GM19328 (cell line): Measurements from ENCODE around the gene RPA3.
"Not testable (repeated sequence)": the region's sequence is repeated elsewhere in the genome, so short reads cannot be mapped to it uniquely, and the experiment has no call there.

Experiments used
- ATAC-seq: cut with Tn5 transposase; IDR thresholded peaks from one replicate; pipeline ENCODE4 v1.9.1; 2021; ENCODE audit warnings: mild to moderate bottlenecking, moderate library complexity; ENCODE audit not compliant: unreplicated experiment

Gene RPA3

GRCh38 chr7:7662527-7662926 is 55.9 kb downstream of the RPA3 start:
- ATAC-seq: no peak

DNA sequence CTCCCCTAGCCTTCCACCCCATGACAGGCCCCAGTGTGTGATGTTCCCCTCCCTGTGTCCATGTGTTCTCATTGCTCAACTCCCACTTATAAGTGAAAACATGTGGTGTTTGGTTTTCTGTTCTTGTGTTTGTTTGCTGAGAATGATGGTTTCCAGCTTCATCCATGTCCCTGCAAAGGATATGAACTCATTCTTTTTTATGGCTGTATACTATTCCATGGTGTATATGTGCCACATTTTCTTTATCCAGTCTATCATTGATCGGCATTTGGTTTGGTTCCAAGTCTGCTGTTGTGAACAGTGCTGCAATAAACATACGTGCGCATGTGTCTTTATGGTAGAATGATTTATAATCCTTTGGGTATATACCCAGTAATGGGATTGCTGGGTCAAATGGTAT is 61.9 kb downstream of the RPA3 start:
- not testable (repeated sequence) for ATAC-seq

GRCh38 chr7:7654964-7655715 is 63.3 kb downstream of the RPA3 start:
- no peak for ATAC-seq

DNA sequence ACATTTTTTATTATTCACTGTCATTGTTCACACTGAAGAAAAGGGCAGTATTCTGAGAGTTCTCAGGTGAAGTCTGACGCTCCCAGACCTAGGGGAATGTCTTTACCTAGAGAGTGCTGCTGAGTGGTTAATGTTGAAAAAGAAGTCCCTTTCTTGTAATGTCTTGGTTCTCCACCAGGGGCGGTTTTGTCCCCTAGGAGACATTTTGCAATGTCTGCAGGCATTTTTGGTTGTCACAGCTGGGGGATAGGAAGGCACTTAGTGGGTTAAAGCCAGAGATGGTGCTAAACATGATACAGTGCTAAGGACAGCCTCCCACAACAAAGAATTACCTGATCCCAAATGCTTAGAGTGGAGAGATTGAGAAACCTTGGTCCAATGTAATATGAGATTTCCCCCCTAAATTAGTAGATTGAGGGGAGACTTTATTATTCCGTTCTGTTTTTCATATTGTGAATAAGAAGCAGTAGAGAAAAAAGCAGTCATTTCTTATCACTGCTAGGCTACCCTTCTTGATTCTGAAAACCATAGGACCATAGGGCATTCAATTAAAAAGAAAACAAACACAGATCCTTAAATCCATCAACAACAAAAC is 64.7 kb downstream of the RPA3 start:
- ATAC-seq: no peak

GRCh38 chr7:7652798-7653540 is 65.4 kb downstream of the RPA3 start:
- no peak for ATAC-seq

- no peak for ATAC-seq
Observed at GRCh38 chr7:7651479-7651878, 66.9 kb downstream of the RPA3 start.

GRCh38 chr7:7650682-7651206 is 67.7 kb downstream of the RPA3 start:
- no peak for ATAC-seq

GRCh38 chr7:7647495-7648036 is 70.8 kb downstream of the RPA3 start:
- ATAC-seq: no peak

DNA sequence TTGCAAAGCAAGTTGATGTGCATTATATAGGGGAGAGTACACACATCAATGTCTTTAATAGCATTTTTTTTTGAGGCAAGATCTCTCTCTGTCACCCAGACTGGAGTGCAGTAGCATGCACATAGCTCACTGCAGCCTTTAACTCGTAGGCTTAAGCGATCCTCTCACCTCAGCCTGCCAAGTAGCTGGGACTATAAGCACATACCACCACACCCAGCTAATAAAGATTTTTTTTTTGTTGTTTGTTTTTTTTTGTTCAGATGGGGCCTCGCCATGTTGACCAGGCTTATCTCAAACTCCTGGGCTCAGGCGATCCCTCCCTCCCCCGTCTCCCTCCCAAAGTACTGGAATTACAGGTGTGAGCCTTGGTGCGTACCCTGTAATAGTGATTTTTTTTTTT is 76.3 kb downstream of the RPA3 start:
- no peak for ATAC-seq

DNA sequence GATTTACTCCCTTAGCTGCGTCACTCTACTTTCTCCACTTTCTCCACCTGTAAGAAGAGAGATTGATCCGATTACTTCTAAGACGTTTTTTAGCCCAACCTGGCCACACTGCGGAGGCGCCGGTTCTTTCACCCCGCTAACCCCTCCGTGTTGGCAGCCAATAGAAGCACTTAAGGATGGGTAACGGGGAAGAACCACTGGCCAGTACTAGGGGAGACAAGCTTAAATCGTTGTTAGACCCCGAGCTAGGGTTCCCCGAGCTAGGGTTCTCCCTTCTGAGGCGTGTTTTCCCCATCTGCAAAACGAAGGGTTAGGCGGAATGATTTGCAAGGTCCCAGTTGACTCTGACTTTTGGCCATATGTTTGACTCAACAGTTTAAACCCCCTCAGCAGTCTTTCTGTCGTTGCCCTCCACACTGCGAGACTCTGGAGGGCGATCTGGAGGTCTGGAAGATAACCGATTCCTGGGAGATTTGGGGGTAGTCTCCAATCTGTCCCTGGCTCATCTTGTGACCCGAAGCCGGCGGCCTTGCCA is 77.2 kb downstream of the RPA3 start:
- ATAC-seq: peak; percentile 5

- ATAC-seq: peak; percentile 99
Observed at GRCh38 chr7:7640221-7641128, 77.9 kb downstream of the RPA3 start, which contains the start of gene UMAD1. TSS of gene UMAD1 (plus strand) at chr7:7640752. CDS start at chr7:7673372, 32,620 bp downstream.

GRCh38 chr7:7639847-7640220 is 78.6 kb downstream of the RPA3 start:
- no peak for ATAC-seq

- no peak for ATAC-seq
Observed at GRCh38 chr7:7639421-7639820, 79.0 kb downstream of the RPA3 start.

DNA sequence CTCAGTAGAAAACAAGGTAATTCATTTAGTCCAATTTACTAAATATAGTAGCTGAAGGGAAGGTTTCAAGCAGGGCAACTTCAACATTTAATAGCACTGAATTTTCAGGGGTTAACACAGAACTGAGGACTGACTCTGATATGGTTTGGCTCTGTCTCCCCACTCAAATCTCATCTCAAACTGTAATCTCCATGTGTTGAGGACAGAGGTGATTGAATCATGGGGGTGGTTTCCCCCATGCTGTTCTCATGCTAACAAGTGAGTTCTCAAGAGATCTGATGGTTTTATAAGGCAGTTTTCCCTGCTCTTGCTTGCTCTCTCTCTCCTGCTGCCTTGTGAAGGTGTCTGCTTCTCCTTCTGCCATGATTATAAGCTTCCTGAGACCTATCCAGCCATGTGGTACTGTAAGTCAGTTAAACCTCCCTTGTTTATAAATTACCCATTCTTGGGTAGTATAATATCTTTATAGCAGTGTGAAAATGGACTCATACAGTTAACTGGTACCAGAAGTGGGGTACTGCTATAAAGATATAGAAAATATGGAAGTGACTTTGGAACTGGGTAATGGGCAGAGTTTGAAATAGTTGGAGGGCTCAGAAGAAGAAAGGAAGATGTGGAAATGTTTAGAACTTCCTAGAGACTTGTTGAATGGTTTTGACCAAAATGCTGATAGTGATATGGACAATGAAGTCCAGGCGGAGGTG is 87.6 kb downstream of the RPA3 start:
- ATAC-seq: no peak

GRCh38 chr7:7628476-7628875 is 89.9 kb downstream of the RPA3 start:
- no peak for ATAC-seq

DNA sequence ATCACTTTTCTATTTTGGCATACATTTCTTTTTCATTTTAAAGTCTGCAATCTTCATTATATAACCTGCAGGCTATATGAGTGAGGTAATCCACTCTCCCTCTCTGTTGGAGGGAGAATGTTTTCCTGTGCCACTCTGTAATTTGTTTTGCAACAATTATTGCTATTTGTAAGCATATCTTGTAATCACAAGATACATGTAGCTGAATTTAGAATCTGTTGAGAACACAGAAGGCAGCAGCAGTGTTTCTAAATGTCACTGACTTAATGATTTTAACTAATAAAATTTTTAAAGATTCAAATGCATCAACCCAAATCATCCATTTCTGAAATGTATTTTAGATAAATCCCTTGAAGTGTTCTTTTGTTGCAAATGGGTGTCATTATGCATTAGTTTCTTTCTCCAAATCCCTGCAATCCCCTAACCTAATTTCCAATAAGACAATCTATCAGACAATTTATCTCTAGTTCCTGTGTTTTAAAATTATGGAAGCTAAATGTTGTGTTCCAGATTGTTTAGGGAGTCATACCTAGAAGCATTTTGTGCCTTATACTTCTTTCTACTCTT is 97.7 kb downstream of the RPA3 start:
- ATAC-seq: no peak

GRCh38 chr7:7620236-7620635 is 98.2 kb downstream of the RPA3 start:
- no peak for ATAC-seq

DNA sequence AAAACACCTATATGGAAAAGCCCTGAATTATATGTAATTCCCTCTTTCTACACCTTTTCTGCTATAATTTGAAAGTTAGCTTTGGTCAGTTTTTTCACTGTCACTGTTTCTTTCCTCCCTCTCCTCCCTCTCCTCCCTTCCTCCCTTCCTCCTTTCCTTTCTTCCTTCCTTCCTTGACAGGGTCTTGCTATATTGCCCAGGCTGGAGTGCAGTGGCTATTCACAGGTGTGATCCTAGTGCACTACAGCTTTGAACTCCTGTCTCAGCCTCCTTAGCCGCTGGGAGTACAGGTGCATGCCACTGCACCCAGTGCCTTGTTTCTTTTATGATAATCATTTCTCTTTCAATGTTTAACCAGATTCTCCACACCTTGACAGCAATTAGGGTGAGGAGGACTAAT is 100.0 kb downstream of the RPA3 start:
- no peak for ATAC-seq

DNA sequence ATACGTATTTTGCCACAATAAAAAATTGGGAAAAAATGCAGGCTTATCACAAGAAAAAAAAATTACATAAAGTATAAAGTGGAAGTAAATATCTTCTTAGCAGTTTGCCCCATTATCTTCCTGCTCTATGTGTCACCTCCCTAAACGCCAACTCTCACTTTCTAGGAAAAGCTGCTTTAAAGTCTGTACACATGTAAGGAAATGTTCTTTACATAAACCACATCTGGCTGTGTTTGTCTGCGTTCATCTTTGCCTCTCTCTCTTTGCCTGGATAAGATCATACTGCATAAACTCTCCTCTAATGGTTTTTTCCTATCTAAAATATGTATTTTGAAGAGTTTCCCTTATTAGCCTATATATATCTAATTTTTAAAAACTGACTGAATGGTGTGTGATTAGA is 100.9 kb downstream of the RPA3 start:
- no peak for ATAC-seq
